Activated CD4-positive, alpha-beta memory T cell treated with anti-CD3 and anti-CD28 coated beads, Interleukin-2, amount 10 ng/mL, durations not matched to agents 7 days and 5 days (primary cell): ENCODE results near the gene TAAR5. TPM values are rescaled to one million over a fixed set of nuclear protein-coding genes. Genes with fewer than 3 reads are reported as not detected.
A peak's percentile ranks its signal among the peaks of the same experiment; 100 is the strongest.
"Not testable (repeated sequence)": the region's sequence is repeated elsewhere in the genome, so short reads cannot be mapped to it uniquely, and the experiment has no call there.

ENCODE experiments used
- CTCF ChIA-PET: fragments of 350-600 bp; sonication (Branson Sonifier 250); formaldehyde crosslinking; loops from one replicate; lab custom pipeline; 2021; ENCODE audit warnings: antibody characterized with exemption, inconsistent platforms; lab: Charles Lee
- POLR2A ChIA-PET: fragments of 350-600 bp; sonication (Branson Sonifier 250); formaldehyde crosslinking; loops from one replicate; lab custom pipeline; 2021; ENCODE audit warnings: antibody characterized with exemption; lab: Charles Lee
- DNase-seq: peaks from one replicate; pipeline ENCODE4 v3.0.0-alpha.2; 2020
- H3K27ac Mint-ChIP-seq: one replicate; pipeline ENCODE4 v1.8.0; 2021; ENCODE audit warnings: mild to moderate bottlenecking, mixed read lengths
- H3K27me3 Mint-ChIP-seq: one replicate; pipeline ENCODE4 v1.8.0; 2021; ENCODE audit warnings: mixed read lengths
- H3K36me3 Mint-ChIP-seq: one replicate; pipeline ENCODE4 v1.8.0; 2021; ENCODE audit warnings: low read depth, mixed read lengths
- H3K4me1 Mint-ChIP-seq: one replicate; pipeline ENCODE4 v1.8.0; 2021; ENCODE audit warnings: mixed read lengths
- H3K4me3 Mint-ChIP-seq: one replicate; pipeline ENCODE4 v1.8.0; 2021; ENCODE audit warnings: mild to moderate bottlenecking, mixed read lengths
- H3K9me3 Mint-ChIP-seq: one replicate; pipeline ENCODE4 v1.8.0; 2021; ENCODE audit warnings: mixed read lengths
- total RNA-seq, 2 experiments: library from RNA; stranded (reverse); gene quantifications; one replicate each; pipeline ENCODE4 v1.2.3, GENCODE V29; 2021

TAAR5 gene, protein sequence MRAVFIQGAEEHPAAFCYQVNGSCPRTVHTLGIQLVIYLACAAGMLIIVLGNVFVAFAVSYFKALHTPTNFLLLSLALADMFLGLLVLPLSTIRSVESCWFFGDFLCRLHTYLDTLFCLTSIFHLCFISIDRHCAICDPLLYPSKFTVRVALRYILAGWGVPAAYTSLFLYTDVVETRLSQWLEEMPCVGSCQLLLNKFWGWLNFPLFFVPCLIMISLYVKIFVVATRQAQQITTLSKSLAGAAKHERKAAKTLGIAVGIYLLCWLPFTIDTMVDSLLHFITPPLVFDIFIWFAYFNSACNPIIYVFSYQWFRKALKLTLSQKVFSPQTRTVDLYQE
- not detected for total RNA-seq

GRCh38 chr6:132589454-132589853 lies at the start of gene TAAR5:
TSS of gene TAAR5 (minus strand) at chr6:132589741. CDS start at chr6:132589686, 55 bp downstream.
- no peak for DNase-seq
- H3K4me1 Mint-ChIP-seq = no peaks in the 10 kb centered on the region
- H3K36me3 Mint-ChIP-seq = no peaks in the 10 kb centered on the region
- ChIA-PET POLR2A (no interaction called here), CTCF (interaction anchor here (0.5 to 0.6 kb wide), 2 partner anchors 234 to 336 kb away, joined by 3 to 6 read pairs; no protein-coding TSS in a partner anchor)
- H3K4me3 Mint-ChIP-seq = no peak within 1 kb of the TSS
- peaks cover 11% of the 10 kb centered on the region for H3K27me3 Mint-ChIP-seq
- H3K27ac Mint-ChIP-seq = no peak within 1 kb of the TSS
- H3K9me3 Mint-ChIP-seq = no peaks in the 10 kb centered on the region

DNA sequence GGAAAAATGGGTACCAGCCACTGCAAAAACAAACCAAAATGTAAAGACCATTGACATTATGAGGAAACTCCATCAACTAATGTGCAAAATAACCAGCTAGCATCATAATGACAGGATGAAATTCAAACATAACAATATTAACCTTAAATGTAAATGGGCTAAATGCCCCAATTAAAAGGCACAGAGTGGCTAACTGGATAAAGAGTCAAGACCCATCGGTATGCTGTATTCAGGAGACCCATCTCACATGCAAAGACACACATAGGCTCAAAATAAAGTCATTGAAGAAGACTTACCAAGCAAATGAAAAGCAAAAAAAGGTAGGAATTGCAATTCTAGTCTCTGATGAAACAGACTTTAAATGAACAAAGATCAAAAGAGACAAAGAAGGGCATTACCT lies 47.6 kb upstream of the TAAR5 start:
- H3K4me1 Mint-ChIP-seq, H3K36me3 Mint-ChIP-seq, H3K4me3 Mint-ChIP-seq, CTCF ChIA-PET, H3K9me3 Mint-ChIP-seq, POLR2A ChIA-PET, DNase-seq, H3K27ac Mint-ChIP-seq: not testable (repeated sequence)
- H3K27me3 Mint-ChIP-seq = peaks cover 48% of the 10 kb centered on the region

DNA sequence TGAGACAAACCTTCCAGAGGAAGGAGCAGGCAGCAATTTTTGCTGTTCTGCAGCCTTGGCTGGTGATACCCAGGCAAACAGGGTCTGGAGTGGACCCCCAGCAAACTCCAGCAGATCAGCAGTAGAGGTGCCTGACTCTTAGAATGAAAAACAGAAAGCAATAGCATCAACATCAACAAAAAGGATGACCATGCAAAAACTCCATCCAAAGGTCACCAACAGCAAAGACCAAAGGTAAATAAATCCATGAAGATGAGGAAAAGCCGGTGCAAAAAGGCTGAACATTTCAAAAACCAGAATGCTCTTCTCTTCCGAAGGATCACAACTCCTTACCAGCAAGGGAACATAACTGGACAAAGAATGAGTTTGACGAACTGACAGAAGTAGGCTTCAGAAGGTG lies 46.4 kb upstream of the TAAR5 start:
- H3K9me3 Mint-ChIP-seq, POLR2A ChIA-PET, H3K4me3 Mint-ChIP-seq, H3K4me1 Mint-ChIP-seq, DNase-seq, CTCF ChIA-PET, H3K27ac Mint-ChIP-seq, H3K36me3 Mint-ChIP-seq: not testable (repeated sequence)
- H3K27me3 Mint-ChIP-seq = peaks cover 46% of the 10 kb centered on the region

- H3K27me3 Mint-ChIP-seq = peaks cover 44% of the 10 kb centered on the region
- CTCF ChIA-PET, H3K36me3 Mint-ChIP-seq, H3K4me1 Mint-ChIP-seq, H3K9me3 Mint-ChIP-seq, DNase-seq, POLR2A ChIA-PET, H3K27ac Mint-ChIP-seq, H3K4me3 Mint-ChIP-seq: not testable (repeated sequence)
These were observed 45.7 kb upstream of the TAAR5 start for GRCh38 chr6:132635288-132635687.

- DNase-seq = no peak
- ChIA-PET POLR2A (no interaction called here), CTCF (no interaction called here)
- Mint-ChIP-seq H3K4me3 (no peak overlapping the region), H3K4me1 (no peaks in the 10 kb centered on the region), H3K9me3 (no peaks in the 10 kb centered on the region), H3K27ac (no peak overlapping the region), H3K27me3 (peaks cover 40% of the 10 kb centered on the region), H3K36me3 (no peaks in the 10 kb centered on the region)
These were observed 45.3 kb upstream of the TAAR5 start for GRCh38 chr6:132634796-132635195.

DNA sequence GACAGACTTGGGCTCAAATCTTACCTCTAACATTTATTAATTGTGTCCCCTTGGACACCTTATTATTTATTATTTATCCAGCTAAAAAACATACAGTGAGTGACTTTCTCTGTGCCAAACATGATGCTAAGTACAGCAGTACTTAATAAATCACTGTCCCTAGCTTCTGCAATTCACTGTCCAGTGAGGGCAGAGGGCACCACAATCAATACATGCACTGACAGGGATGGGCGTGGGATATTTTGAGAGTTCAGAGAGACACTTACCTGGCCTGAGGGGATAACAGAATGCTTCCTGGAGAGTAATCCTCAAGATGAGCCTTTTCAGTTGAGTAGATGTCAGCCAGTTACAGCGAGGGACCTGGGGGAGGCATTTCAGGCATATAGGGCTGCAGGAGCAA lies 43.8 kb upstream of the TAAR5 start:
- peaks cover 36% of the 10 kb centered on the region for H3K27me3 Mint-ChIP-seq
- H3K9me3 Mint-ChIP-seq = no peaks in the 10 kb centered on the region
- no peak overlapping the region for H3K27ac Mint-ChIP-seq
- no peak overlapping the region for H3K4me3 Mint-ChIP-seq
- CTCF ChIA-PET = no interaction called here
- DNase-seq = no peak
- no peaks in the 10 kb centered on the region for H3K4me1 Mint-ChIP-seq
- POLR2A ChIA-PET = no interaction called here
- no peaks in the 10 kb centered on the region for H3K36me3 Mint-ChIP-seq

DNA sequence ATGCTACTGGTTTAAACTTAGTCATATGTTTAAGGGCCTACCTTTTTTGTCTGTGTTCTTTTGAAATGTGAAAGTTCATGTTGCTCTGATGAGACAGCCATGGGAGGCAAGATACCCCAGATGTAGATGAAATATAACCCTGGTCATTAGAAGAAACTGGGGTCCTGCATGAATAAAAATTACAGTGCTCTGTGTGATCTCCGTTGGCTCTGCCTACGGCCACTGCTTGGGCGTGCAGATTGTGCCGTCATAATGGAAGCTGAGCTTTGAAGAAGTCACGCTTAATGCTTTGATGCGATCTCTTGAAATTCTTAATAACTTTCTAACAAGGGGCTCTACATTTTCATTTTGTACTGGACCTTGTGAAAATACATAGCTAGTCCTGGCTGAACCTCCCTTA lies 34.6 kb upstream of the TAAR5 start, which contains the start of gene TAAR2:
TAAR2 (minus strand) TSS at position 101 of the 400 bp plus-strand sequence; CDS start at position 101, 0 bp downstream.
- H3K36me3 Mint-ChIP-seq = no peaks in the 10 kb centered on the region
- ChIA-PET CTCF (no interaction called here), POLR2A (no interaction called here)
- H3K27ac Mint-ChIP-seq = no peak within 1 kb of the TSS
- no peaks in the 10 kb centered on the region for H3K9me3 Mint-ChIP-seq
- no peak within 1 kb of the TSS for H3K4me3 Mint-ChIP-seq
- H3K4me1 Mint-ChIP-seq = no peaks in the 10 kb centered on the region
- DNase-seq = no peak
- H3K27me3 Mint-ChIP-seq = peaks cover 33% of the 10 kb centered on the region

- Mint-ChIP-seq H3K27ac (no peak overlapping the region), H3K27me3 (peaks cover 33% of the 10 kb centered on the region), H3K4me3 (no peak overlapping the region), H3K9me3 (no peaks in the 10 kb centered on the region), H3K4me1 (no peaks in the 10 kb centered on the region), H3K36me3 (no peaks in the 10 kb centered on the region)
- ChIA-PET CTCF (no interaction called here), POLR2A (no interaction called here)
- DNase-seq = no peak
These were observed 33.7 kb upstream of the TAAR5 start for GRCh38 chr6:132623106-132623845.

GRCh38 chr6:132616677-132617076 lies 27.1 kb upstream of the TAAR5 start:
- ChIA-PET POLR2A (interaction anchor here (1.3 kb wide), 1 partner anchor 198 kb away, joined by 4 read pairs; the partner anchor contains the start of gene RPS12), CTCF (interaction anchor here (0.7 kb wide), 1 partner anchor 15 kb away, joined by 3 read pairs; no protein-coding TSS in a partner anchor)
- Mint-ChIP-seq H3K27ac (no peak overlapping the region), H3K27me3 (peaks cover 7% of the 10 kb centered on the region), H3K9me3 (no peaks in the 10 kb centered on the region), H3K4me3 (no peak overlapping the region), H3K4me1 (peaks cover 3% of the 10 kb centered on the region), H3K36me3 (no peaks in the 10 kb centered on the region)
- no peak for DNase-seq

DNA sequence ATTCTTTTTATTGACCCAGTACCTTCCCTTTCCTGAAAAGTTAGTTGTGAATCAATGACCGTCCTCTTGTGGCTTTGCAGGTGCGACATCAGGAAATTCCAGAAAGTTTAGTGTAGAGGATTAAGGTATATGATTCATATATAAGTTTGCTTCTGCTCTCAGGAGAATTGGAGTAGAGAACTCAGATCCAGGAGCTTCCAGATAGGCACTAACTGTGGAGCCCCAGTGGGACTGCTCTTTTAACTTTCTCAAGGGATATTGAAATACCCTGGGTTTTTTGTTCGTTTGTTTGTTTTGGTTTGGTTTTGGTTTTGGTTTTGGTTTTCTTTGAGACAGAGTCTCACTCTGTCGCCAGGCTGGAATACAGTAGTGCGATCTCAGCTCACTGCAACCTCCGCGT lies 25.0 kb upstream of the TAAR5 start:
- peaks cover 3% of the 10 kb centered on the region for H3K4me1 Mint-ChIP-seq
- DNase-seq = no peak
- H3K4me3 Mint-ChIP-seq = peak overlapping the region; percentile 55
- no peaks in the 10 kb centered on the region for H3K36me3 Mint-ChIP-seq
- POLR2A ChIA-PET = no interaction called here
- H3K9me3 Mint-ChIP-seq = no peaks in the 10 kb centered on the region
- H3K27me3 Mint-ChIP-seq = peaks cover 3% of the 10 kb centered on the region
- H3K27ac Mint-ChIP-seq = no peak overlapping the region
- CTCF ChIA-PET = no interaction called here

DNA sequence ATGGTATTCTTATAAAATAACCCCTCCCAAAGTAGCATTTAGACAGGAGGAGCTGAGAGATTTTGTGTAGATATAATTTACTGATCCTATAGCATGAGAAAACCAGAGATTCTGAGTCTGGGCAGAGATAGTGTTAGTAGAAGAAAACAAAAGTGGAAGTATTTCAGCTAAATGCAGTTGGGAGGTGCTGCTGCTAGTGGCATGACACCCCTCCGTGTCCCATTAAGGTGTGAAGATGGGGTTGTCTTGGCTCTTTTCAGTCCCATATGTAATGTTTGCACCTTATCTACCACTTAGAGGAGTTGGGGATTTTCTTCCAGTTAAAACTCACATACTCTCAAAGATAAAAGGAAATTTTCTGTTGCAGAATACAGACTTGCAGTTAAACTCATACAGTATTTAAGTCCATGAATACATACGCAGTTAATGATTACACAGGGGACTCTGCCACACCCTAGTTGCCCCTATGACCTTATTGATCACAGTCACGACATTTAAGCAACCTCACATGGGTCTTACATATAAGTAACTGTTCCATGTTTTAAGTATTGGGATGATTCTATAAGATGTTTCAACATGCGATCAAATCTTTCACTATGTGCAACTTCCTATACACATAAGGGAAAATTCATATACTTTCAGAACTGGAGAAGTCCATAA lies 23.0 kb upstream of the TAAR5 start:
- no peak for DNase-seq
- H3K36me3 Mint-ChIP-seq = no peaks in the 10 kb centered on the region
- ChIA-PET POLR2A (no interaction called here), CTCF (no interaction called here)
- no peak overlapping the region for H3K4me3 Mint-ChIP-seq
- peaks cover 3% of the 10 kb centered on the region for H3K4me1 Mint-ChIP-seq
- no peaks in the 10 kb centered on the region for H3K9me3 Mint-ChIP-seq
- H3K27ac Mint-ChIP-seq = no peak overlapping the region
- no peaks in the 10 kb centered on the region for H3K27me3 Mint-ChIP-seq

- no peak for DNase-seq
- H3K4me3 Mint-ChIP-seq = no peak overlapping the region
- no peaks in the 10 kb centered on the region for H3K27me3 Mint-ChIP-seq
- ChIA-PET POLR2A (no interaction called here), CTCF (no interaction called here)
- peaks cover 3% of the 10 kb centered on the region for H3K4me1 Mint-ChIP-seq
- H3K36me3 Mint-ChIP-seq = no peaks in the 10 kb centered on the region
- no peak overlapping the region for H3K27ac Mint-ChIP-seq
- no peaks in the 10 kb centered on the region for H3K9me3 Mint-ChIP-seq
These were observed 22.1 kb upstream of the TAAR5 start for GRCh38 chr6:132611616-132612015.

DNA sequence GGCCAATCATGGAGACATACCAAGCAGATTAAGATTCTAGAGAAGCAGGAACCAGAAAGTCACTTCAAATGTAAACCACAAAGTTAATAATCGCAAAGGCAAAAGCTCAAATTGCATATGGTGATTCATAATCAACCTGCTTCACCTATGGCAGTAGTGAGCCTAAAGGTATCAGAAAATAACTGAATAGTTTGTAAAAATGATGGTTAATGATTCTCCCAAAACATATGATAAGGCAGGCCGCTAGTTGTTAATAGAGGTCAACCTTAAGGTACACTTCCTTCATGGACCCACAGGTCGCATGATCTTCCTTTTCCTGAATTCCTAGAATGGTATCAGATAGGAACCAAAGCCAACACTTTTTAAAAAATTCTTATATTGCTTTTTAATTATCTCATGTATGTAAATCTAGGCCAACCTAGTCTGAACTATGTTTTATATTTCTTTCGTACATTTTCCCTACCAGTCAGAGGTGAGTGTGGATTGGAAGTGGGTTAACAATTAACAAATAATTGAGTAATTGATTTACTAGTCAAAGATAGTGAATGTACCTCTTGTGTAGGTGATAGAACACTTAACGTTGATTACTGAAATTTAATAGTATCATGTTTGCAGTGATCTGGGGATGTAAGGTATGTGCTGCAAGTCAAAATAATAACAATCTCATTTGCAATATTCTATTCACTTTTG lies 18.1 kb upstream of the TAAR5 start:
- Mint-ChIP-seq H3K27ac (no peak overlapping the region), H3K9me3 (no peaks in the 10 kb centered on the region), H3K27me3 (no peaks in the 10 kb centered on the region), H3K36me3 (no peaks in the 10 kb centered on the region), H3K4me1 (no peaks in the 10 kb centered on the region), H3K4me3 (no peak overlapping the region)
- ChIA-PET POLR2A (no interaction called here), CTCF (no interaction called here)
- DNase-seq = no peak
